NT2/D1 (cell line): Measurements from ENCODE around the gene RNU4-1.

Experiments
- SUZ12 ChIP-seq: IDR thresholded peaks from 2 replicates; pipeline ENCODE4 v1.6.1; 2011; ENCODE audit not compliant: insufficient read length, insufficient read depth; ENCODE audit errors: extremely low read depth
- ZNF274 ChIP-seq: IDR thresholded peaks from 2 replicates; pipeline ENCODE4 v1.6.1; 2011; ENCODE audit warnings: mild to moderate bottlenecking, low read depth, low read length

DNA sequence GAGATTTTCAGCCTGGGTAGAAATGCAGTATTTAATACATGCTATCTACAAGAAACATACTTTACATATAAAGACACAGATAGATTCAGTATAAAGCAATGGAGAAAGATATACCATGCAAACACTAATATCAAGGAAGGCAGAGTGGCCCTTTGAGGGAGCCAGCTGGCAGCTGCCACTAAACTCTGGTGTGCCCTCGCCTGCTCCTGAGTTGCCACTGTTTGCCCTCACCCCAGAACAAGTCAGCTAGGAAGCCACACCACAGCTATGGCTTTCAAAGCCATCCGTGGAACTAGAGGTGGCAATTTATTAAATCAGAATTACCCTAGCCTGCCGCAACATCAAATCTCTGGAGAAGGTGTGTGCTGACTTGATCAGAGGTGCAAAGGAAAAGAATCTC lies 45.9 kb downstream of the RNU4-1 start:
- TF ChIP-seq ZNF274 (no peak), SUZ12 (no peak)
